Measurements from ENCODE around the gene CFAP46. TPM values are rescaled to one million over a fixed set of nuclear protein-coding genes. Genes with fewer than 3 reads are reported as not detected.
A peak's percentile ranks its signal among the peaks of the same experiment; 100 is the strongest.
"Not testable (repeated sequence)": the region's sequence is repeated elsewhere in the genome, so short reads cannot be mapped to it uniquely, and the experiment has no call there.

CFAP46 gene
- total and polyA plus RNA-seq, 2 donors (not counting 1 experiment from before 2014, with no cell fraction given) = 0.07 TPM; not detected in 1

DNA sequence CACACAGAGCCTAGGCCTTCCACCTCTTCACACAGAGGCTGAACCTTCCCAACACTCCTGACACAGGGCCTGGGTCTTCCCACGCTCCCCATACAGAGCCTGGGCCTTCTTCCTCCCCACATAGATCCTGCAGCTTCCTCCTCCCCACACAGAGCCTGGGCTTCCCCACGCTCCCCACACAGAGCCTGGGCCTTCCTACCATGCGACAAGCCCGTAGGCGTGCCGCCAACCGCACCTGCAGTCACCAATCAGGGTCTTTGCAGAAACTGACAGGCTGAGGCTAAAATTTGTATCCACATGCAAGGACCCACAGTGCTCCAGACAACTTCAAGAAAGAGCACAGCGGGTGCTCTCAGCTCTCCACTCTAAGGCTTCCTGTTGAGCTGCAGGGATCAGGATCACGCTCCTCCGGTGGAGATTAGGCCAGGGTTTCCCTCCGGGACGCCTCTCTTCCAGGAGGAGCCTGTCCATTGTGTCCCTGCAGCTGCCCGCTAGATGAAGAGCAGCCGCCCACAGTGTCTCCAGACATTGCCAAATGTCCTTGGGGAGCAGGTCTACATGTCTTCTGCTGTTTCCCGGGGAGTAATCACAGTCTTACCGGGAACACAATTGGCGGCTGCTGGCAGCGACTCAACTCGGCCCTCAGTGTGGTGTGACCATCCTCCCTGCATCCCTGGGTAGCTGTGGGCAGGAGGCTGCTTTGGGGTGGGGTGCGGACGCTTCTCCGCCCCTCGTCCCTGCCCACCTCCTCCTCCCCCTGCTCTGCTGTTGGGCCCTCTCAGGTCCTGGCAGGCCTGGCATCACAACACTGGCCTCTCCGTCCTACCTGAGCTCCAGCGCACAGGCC, 9.7 kb downstream of the CFAP46 start:
- H3K4me2 ChIP-seq (replicated peaks; ENCODE audit: low read depth, low read length, poor library complexity, severe bottlenecking) = no peak overlapping the region
- peaks cover 0 to 12% (median 0%) of the 10 kb centered on the region in 3 donors for H3K9me3 ChIP-seq (ENCODE audit: control extremely low read depth in 1 of 3, control insufficient read depth in 2 of 3, insufficient read depth in 1 of 3, low read length in 2 of 3)
- POLR2A ChIA-PET = no interaction called here
- CTCF ChIA-PET = no interaction called here
- H2AFZ ChIP-seq (ENCODE audit: insufficient read depth, low read depth, low read length, poor library complexity, severe bottlenecking) = peak overlapping the region; percentile 22
- no peak for DNase-seq
- intact Hi-C loops (cut with micrococcal nuclease) = no loop called here
- H3K79me2 ChIP-seq (ENCODE audit: control insufficient read depth, insufficient read depth, low read length) = no peaks in the 10 kb centered on the region
- H3K4me1 ChIP-seq (ENCODE audit: control insufficient read depth in 2 of 2, insufficient read depth in 2 of 2, low read length in 2 of 2) = peaks cover 0 to 3% of the 10 kb centered on the region in 2 donors
- H3K4me3 ChIP-seq (ENCODE audit: control extremely low read depth in 1 of 5, extremely low read depth in 1 of 5, insufficient read depth in 1 of 5, low read depth in 2 of 5, low read length in 4 of 5) = no peak overlapping the region
- H3K27ac Mint-ChIP-seq = no peak overlapping the region
- ATAC-seq (ENCODE audit: low read depth) = no peak
- no peak overlapping the region for H3K9ac ChIP-seq (ENCODE audit: low read length)
- no peak overlapping the region for H3K27ac ChIP-seq (ENCODE audit: low read length in 2 of 2)
- WGBS (ENCODE audit: insufficient coverage) = 91% methylated on average over 21 of the region's 25 CpGs
- peaks cover 3% of the 10 kb centered on the region for H3K27me3 Mint-ChIP-seq
- H3K4me1 Mint-ChIP-seq = peaks cover 11% of the 10 kb centered on the region
- H3K27me3 ChIP-seq (replicated peaks in 1 of 4; ENCODE audit: control extremely low read depth in 1 of 4, control insufficient read depth in 3 of 4, insufficient read depth in 4 of 4, low read length in 3 of 4) = peaks cover 0 to 3% (median 0%) of the 10 kb centered on the region in 4 experiments
- no peaks in the 10 kb centered on the region for H4K20me1 ChIP-seq (ENCODE audit: control insufficient read depth, insufficient read depth, low read length, poor library complexity, severe bottlenecking)
- no peak overlapping the region for H3K4me3 Mint-ChIP-seq
- no peaks in the 10 kb centered on the region for H3K36me3 ChIP-seq (replicated peaks in 1 of 2; ENCODE audit: control extremely low read depth in 1 of 2, control insufficient read depth in 1 of 2, extremely low read depth in 1 of 2, insufficient read depth in 2 of 2, low read length in 1 of 2)
- H3K9me3 Mint-ChIP-seq (ENCODE audit: insufficient read depth) = no peaks in the 10 kb centered on the region
- no peak for TF ChIP-seq EZH2 (IDR thresholded peaks at IDR 0.05; ENCODE audit: borderline replicate concordance, insufficient read depth, low read depth, low read length, poor library complexity, severe bottlenecking)
- TF ChIP-seq, protein P1, sequence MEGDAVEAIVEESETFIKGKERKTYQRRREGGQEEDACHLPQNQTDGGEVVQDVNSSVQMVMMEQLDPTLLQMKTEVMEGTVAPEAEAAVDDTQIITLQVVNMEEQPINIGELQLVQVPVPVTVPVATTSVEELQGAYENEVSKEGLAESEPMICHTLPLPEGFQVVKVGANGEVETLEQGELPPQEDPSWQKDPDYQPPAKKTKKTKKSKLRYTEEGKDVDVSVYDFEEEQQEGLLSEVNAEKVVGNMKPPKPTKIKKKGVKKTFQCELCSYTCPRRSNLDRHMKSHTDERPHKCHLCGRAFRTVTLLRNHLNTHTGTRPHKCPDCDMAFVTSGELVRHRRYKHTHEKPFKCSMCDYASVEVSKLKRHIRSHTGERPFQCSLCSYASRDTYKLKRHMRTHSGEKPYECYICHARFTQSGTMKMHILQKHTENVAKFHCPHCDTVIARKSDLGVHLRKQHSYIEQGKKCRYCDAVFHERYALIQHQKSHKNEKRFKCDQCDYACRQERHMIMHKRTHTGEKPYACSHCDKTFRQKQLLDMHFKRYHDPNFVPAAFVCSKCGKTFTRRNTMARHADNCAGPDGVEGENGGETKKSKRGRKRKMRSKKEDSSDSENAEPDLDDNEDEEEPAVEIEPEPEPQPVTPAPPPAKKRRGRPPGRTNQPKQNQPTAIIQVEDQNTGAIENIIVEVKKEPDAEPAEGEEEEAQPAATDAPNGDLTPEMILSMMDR (IDR thresholded peaks at IDR 0.05) = no peak

GRCh38 chr10:132931258-132932250, 10.8 kb downstream of the CFAP46 start:
- H3K79me2 ChIP-seq (ENCODE audit: control insufficient read depth, insufficient read depth, low read length); H4K20me1 ChIP-seq (ENCODE audit: control insufficient read depth, insufficient read depth, low read length, poor library complexity, severe bottlenecking); H3K27me3 Mint-ChIP-seq; H3K4me3 ChIP-seq (ENCODE audit: control extremely low read depth in 1 of 5, extremely low read depth in 1 of 5, insufficient read depth in 1 of 5, low read depth in 2 of 5, low read length in 4 of 5); CTCF ChIA-PET; H3K36me3 ChIP-seq (replicated peaks in 1 of 2; ENCODE audit: control extremely low read depth in 1 of 2, control insufficient read depth in 1 of 2, extremely low read depth in 1 of 2, insufficient read depth in 2 of 2, low read length in 1 of 2); H3K4me1 ChIP-seq (ENCODE audit: control insufficient read depth in 2 of 2, insufficient read depth in 2 of 2, low read length in 2 of 2); POLR2A ChIA-PET; intact Hi-C loops (cut with micrococcal nuclease); H3K27me3 ChIP-seq (replicated peaks in 1 of 4; ENCODE audit: control extremely low read depth in 1 of 4, control insufficient read depth in 3 of 4, insufficient read depth in 4 of 4, low read length in 3 of 4); H3K27ac Mint-ChIP-seq; DNase-seq; H3K4me2 ChIP-seq (replicated peaks; ENCODE audit: low read depth, low read length, poor library complexity, severe bottlenecking); H3K4me3 Mint-ChIP-seq; H3K9me3 Mint-ChIP-seq (ENCODE audit: insufficient read depth); H3K9ac ChIP-seq (ENCODE audit: low read length); ATAC-seq (ENCODE audit: low read depth): not testable (repeated sequence)
- peak overlapping the region; percentile 10 for H2AFZ ChIP-seq (ENCODE audit: insufficient read depth, low read depth, low read length, poor library complexity, severe bottlenecking)
- H3K4me1 Mint-ChIP-seq = peaks cover 11% of the 10 kb centered on the region
- peak overlapping the region in 1 of 2 donors; percentile 39 for H3K27ac ChIP-seq (ENCODE audit: low read length in 2 of 2)
- 57% methylated on average over 6 of the region's 6 CpGs for WGBS (ENCODE audit: insufficient coverage)
- peaks cover 0 to 12% (median 0%) of the 10 kb centered on the region in 3 donors for H3K9me3 ChIP-seq (ENCODE audit: control extremely low read depth in 1 of 3, control insufficient read depth in 2 of 3, insufficient read depth in 1 of 3, low read length in 2 of 3)

DNA sequence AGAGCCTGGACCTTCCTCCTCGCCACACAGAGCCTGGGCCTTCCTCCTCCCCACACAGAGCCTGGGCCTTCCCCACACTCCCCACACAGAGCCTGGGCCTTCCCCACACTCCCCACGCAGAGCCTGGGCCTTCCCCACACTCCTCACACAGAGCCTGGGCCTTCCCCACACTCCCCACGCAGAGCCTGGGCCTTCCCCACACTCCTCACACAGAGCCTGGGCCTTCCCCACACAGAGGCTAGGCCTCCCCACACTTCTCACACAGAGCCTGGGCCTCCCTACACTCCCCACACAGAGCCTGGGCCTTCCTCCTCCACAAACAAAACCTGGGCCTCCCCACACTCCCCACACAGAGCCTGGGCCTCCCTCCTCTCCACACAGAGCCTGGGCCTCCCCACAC, 11.7 kb downstream of the CFAP46 start:
- DNase-seq = not testable (repeated sequence)

More for the DNA sequence above, 11.7 kb downstream of the CFAP46 start:
- H3K9ac ChIP-seq (ENCODE audit: low read length); H3K79me2 ChIP-seq (ENCODE audit: control insufficient read depth, insufficient read depth, low read length); H2AFZ ChIP-seq (ENCODE audit: insufficient read depth, low read depth, low read length, poor library complexity, severe bottlenecking); H3K27me3 Mint-ChIP-seq; H3K36me3 ChIP-seq (replicated peaks in 1 of 2; ENCODE audit: control extremely low read depth in 1 of 2, control insufficient read depth in 1 of 2, extremely low read depth in 1 of 2, insufficient read depth in 2 of 2, low read length in 1 of 2); H3K9me3 Mint-ChIP-seq (ENCODE audit: insufficient read depth); intact Hi-C loops (cut with micrococcal nuclease); H3K4me3 Mint-ChIP-seq; CTCF ChIA-PET; H3K4me2 ChIP-seq (replicated peaks; ENCODE audit: low read depth, low read length, poor library complexity, severe bottlenecking); H3K27ac ChIP-seq (ENCODE audit: low read length in 2 of 2); H3K27me3 ChIP-seq (replicated peaks in 1 of 4; ENCODE audit: control extremely low read depth in 1 of 4, control insufficient read depth in 3 of 4, insufficient read depth in 4 of 4, low read length in 3 of 4); H3K4me1 ChIP-seq (ENCODE audit: control insufficient read depth in 2 of 2, insufficient read depth in 2 of 2, low read length in 2 of 2); ATAC-seq (ENCODE audit: low read depth); H4K20me1 ChIP-seq (ENCODE audit: control insufficient read depth, insufficient read depth, low read length, poor library complexity, severe bottlenecking); POLR2A ChIA-PET; H3K4me3 ChIP-seq (ENCODE audit: control extremely low read depth in 1 of 5, extremely low read depth in 1 of 5, insufficient read depth in 1 of 5, low read depth in 2 of 5, low read length in 4 of 5); H3K27ac Mint-ChIP-seq: not testable (repeated sequence)
- peaks cover 11% of the 10 kb centered on the region for H3K4me1 Mint-ChIP-seq
- peaks cover 0 to 12% (median 0%) of the 10 kb centered on the region in 3 donors for H3K9me3 ChIP-seq (ENCODE audit: control extremely low read depth in 1 of 3, control insufficient read depth in 2 of 3, insufficient read depth in 1 of 3, low read length in 2 of 3)
- WGBS (ENCODE audit: insufficient coverage) = 22% methylated on average over 1 of the region's 3 CpGs
